Fibroblast of skin of back (primary cell): ENCODE data around the gene SFXN3.

Experiments used
- DNase-seq: peaks from one replicate; pipeline ENCODE4 v3.0.0-alpha.2; 2013

The SFXN3 gene

DNA sequence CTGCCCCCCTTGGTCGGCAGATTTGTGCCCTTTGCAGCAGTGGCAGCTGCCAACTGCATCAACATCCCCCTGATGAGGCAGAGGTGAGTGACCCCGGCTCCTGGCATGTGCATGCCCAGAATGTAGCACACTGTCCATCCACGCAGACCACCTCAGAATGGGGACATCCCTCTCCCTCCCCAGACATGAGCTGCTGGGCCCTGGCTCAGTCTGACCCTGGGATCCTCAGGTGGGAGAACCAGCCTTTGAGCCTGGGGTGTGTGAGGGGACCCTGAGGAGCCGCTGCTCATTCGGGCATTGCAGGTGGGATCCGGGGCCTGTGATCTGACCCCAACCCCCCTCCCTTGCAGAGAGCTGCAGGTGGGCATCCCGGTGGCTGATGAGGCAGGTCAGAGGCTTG is 5.7 kb downstream of the SFXN3 start:
- DNase-seq, result no peak

DNA sequence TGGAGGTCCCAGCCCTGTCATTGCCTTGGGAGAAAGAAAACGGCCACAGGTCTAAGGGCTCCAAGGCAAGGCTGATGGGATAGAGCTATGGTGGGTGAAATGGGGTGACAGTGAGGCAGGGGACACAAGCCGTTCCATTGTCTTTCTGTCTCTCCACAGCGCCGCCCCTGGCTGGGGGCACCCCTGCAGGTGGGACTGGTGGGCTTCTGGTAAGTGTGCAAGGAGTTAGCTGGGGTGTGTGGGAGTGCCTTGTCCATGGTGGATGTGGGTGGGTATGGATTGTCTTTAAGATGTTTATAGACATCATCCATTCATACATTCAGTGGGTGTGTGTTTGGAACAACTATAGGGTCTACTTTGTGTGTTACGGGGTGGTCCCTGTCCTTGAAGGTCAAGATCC is 7.5 kb downstream of the SFXN3 start:
- DNase-seq, result no peak

DNA sequence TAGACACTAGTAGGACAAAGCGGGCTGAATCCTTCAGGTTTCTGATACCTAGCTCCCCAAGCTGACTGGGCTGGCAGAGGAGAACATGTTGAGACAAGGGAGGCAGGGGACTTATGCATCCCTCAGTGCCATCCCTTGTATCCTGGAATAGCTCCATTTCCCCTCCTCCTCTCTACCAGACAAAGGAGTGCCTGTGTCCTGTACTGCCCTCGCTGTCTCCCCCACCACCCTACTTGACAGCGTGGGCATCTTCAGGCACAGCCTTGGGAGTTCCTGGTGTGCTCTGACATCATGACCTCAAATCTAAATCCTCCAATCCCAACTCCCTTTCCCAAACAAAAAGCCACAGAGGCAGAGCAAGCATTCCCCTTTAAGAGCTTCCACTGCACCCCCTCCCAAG is 9.0 kb downstream of the SFXN3 start:
- no peak for DNase-seq

DNA sequence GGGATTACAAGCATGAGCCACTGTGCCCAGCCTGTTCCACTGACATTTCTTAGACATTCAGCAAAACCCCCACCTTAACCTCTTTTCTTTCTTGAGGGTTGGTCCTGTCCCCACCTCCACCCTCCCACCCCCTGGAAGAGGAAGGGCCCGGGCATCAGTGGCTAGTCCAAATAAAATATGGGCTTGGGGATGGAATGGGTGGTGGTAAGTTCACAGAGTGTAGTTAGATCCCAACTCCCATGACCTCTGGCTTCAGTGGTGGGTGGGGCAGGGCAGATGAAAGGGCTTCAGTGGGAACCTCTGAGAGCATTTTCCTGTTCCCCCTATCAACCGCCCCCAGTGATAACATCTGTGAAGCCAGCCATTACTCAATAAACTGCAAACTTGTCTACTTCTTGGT is 9.8 kb downstream of the SFXN3 start:
- DNase-seq, result no peak

DNA sequence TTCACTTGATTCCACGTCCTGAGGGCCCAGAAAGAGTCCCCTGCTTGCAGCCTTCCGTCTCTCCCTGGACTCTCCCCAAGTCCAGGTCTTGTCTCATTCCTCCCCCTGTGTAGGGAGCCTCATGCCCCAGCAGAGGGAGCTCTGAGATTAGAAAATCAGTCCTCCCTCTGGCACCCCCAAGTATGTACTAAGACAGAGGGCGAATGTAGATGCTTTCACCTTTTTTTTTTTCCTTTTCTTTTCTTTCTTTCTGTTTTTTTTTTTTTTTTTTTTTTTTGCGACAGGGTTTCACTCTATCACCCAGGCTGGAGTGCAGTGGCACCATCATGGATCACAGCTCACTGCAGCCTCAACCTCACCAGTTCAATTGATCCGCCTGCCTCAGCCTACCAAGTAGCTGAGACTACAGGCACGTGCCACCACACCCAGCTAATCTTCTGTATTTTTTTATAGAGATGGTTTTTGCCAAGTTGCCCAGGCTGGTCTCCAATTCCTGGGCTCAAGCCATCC is 10.3 kb downstream of the SFXN3 start:
- peak; percentile 83 for DNase-seq

DNA sequence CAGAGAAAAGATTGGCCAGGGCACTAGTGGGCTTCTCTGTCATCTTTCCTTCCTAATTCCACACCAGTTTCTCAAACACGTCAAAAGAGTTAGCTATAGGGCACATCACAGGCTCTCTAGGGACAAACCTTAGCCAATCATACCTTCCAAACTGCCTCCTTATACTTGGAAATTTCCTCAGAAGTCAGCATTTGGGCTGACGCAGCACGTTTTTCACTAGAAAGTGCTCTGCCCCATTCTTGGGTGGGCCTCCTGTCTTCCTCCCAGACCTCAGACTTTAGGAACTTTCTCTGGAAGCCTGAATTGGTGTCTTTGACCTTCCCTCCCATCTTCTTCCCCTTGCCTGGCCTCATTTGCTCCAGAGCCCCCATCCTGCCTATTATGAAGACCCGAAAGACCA is 11.1 kb downstream of the SFXN3 start:
- DNase-seq, result no peak

DNA sequence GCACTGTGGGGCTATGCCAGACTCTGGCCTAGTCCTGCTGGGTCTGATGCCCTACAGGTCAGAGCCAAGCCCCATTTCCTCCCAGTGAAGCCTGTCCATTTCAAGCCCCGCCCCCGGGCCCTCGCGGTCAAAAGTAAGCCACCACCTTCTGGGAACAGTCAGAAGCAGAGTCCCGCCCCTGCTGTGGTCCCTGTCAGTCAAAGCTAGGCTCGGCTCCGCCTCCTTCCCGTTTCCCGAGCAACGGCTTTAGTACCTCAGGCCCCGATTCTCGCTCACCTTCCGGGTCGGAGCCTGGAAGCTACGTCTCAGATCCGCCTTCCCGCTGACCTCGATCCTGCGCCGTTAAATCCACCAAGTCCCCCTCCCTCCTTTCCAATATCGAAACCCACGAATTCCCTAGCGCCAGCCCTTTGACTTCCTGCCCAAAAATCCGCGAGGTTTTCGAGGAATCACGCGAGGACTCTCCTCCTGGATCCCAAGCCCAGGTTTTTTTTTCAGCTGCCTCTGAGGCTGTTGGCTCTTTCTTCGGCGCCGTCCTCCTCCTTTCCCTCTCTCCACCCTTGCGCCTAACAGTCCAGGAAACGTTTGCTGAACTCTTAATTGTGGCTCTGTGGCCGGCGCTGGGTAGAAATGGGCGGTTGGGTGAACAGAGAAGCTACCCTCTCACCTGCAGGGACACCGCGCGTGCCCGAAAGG is 11.8 kb downstream of the SFXN3 start:
- DNase-seq, result peak; percentile 94

DNA sequence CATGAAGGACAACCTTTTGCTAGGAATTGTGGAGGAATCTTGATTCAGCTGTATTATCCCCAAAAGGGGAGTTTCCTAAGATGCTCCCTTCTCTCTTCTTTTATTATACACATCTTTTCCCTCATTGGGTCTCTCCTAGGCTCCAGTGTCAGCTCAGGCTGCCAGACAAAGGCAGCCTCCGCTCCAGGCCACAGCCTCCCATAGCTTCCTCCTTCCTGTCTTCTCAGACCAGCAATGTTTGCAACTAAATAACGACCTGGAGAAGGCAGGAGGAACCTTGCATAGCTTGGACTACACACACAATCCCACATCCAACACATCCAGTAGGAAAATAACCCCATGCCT is 12.3 kb downstream of the SFXN3 start:
- no peak for DNase-seq

DNA sequence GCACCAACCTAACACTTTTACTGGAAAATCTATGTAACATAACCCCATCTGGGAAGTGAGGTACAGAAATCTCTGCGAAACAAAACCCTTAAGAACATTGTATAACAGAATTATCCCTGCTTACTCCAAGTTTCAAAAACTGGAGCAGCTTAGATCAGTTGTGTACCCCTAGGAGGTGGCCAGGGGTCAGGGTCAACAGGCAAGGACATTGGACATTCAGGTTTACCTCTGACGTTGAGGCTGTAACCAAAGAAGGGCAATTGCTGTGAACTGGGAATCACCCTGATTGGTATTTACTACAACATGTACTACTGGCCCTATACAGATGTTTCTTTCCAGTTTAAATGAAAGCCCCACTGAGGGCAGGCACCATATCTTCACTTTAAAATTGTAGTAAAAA is 13.1 kb downstream of the SFXN3 start:
- no peak for DNase-seq

DNA sequence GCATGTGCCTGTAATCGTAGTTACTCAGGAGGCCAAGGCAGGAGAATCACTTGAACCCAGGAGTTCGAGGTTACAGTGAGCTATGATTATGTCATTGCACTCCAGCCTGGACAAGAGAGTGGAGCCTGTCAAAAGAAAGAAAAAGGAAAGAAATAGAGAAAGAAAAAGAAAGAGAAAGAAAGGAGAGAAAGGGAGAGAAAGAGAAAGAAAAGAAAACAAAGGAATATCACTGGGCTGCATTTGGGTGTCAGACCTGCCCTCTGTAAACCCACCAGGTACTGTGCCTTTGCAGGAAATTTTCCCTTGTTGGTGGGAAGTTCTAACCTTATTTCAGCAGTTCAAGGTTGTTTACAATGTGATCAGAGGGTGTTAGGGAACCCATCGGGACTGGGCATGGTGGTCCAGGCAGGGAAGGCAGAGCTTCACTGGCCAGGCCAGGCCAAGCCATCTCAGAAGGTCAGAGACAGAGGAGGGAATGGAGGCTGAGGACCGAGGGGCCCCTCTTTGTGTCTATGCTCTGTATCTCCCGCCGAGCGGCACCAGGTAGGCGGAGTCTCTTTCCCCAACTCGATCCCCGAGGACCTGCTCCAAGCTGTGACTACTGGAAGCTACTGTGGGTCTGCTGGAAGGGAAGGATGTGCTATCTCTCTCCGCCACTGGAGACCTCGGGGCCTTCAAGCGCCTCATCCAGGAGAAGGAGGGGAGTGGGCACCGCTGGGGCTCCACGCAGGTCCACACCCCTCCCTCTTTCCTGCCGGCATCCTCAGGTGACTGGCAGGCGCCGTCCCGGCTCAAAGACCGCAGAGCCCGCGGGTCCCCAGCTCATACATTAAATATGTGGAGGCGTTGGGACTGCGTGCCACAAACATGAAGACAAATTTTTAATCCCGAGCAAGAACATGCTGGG is 15.6 kb downstream of the SFXN3 start:
- DNase-seq, result no peak

DNA sequence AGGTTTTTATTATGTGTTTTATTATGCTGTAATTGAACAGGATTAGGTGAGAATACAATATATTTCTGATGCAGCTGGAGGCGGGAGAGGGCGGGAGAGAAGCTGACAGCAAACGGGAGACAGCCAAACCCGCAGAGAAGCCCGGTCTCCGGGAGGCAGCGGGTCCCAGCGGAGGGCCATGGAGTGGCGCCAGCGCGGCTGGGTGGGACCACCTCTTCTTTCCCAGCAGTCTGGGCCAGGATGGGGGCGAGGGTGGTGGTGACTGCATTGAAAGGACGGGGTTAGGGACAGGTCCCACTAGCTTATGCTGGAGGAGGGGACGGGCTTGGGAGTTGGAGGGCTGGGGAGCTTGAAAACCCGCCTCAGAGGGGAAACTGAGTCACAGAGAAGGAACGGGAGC is 16.2 kb downstream of the SFXN3 start:
- DNase-seq, result no peak

DNA sequence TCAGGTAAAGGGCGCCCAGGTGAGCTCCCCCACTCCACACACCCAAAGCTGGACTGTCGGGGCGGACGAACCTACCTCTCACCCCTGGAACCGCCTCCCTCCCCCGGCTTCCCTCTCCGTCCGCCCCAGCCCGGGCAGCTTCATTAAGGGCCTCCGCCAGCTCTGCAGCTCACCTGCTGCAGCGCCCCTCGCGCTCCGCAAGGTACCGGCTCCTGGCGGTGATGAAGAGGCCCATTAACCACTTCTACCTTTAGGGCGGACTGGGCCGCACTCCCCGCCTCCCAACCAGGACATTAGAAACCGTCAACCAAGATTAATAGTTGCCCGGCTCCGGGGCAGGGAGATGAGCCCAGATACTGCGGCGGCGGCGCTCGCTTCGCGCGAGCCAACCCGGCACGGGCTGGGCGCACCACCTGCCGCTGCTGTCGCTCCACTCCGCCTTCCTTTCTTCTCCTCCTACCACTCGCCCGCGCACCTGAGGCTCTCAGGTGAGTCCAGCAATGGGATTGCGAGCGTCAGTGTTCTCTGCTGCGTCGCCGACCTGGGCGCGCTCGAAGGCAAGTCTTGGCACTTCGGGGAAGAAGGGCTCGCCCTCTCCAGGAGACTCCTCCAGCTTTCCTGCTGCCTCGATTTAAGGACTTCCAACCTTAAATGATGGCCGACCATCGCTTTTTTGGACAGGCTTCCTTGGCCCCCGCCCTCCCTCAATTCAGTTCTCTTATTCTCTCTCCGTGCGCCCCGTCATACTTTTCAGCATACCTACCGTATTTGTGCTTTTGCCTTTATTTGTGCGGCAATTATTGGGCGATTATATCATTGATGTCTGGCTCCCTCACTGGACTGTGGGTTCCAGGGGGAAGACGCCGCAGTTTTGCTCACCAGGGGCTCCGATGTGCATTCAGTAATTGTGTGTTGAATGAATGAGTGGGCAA is 17.2 kb downstream of the SFXN3 start:
- no peak for DNase-seq

DNA sequence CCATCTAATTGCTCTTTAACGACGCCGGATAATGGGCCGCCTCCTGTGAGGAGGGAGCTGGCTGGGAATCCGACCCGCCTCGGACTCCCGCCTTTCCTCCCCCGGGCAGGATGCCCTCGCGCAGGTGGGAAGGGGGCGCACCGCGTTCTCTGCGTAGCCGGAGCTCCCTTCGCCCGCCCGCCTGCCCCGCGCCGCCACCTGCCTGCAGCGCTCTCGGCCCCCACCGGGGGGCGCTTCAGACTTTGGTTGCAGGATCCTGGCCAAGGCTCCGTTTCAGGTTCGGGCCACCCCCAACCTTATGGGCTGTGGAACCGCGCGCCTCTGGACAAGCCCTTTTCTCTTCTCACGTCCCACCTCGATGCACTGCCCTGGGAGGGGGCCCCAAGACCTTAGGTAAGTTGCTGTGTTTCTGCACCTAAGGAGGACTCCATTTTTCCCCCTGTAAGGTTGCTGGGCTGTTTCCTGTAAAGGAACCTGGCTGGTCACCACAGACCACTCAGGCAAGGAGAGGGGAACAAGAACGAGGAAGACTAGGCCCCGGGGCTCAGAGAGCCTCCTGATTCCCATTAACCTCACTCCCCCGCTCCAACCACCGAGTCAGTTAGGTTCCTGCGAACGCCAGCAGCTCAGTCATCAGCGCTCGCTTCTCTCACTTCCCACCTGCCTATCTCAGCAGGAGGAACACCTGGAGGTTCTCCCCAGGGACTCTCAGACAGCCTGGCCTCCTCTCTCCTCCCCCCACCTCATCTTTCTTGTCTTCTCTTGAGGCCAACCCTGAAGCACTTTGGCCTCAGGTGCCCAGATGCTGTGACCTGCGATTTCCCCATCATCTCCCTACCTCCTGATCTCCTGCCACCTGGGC is 19.4 kb downstream of the SFXN3 start:
- DNase-seq, result peak; percentile 47

DNA sequence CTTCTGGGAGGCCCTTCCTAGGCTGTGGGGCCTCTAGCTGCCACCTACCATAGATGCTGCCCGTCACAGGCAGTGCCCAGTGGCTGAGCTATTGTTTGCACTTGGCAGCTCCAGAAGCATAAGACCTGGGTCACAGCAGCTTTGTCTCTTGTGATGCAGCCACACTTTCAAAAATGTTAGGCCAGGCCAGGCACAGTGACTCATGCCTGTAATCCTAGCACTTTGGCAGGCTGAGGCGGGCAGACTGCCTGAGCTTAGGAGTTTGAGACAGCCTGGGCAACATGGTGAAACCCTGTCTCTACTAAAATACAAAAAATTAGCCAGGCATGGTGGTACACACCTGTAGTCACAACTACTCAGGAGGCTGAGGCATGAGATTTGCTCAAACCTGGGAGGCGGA is 21.3 kb downstream of the SFXN3 start:
- DNase-seq, result peak; percentile 71

DNA sequence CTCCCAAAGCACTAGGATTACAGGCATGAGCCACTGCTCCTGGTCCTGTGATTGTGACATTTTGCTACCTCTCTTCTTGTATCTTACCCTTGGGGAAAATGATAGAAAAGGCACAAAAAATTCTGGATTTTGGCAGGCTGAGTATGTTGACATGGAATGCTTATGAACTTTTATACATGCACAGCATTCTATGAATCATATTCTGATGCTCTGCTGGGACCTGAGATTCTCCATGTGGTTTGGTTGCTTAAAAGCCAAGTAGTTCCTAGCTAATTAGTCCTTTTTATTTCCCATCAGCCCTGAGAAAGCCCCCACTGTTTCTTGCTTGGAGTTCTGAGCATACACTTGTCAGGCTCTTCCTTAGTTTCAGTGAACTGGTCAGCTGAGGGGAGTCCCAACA is 22.5 kb downstream of the SFXN3 start:
- peak; percentile 48 for DNase-seq

DNA sequence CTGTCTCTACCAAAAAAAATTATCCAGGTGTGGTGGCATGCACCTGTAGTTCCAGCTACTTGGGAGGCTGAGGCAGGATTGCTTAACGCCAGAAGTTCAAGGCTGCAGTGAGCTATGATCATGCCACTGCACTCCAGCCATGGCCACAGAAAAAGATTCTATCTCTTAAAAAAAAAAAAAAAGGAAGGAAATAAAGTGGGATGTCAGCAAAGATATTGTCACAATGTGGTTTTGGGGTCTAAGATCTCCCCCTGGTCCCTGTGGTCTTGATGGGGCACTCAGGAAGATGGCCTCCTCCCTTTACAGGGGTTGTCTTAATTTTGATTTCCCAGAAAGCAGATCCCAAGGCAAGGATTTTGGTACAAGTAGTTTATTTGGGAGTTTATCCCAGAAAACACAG is 23.3 kb downstream of the SFXN3 start:
- no peak for DNase-seq

DNA sequence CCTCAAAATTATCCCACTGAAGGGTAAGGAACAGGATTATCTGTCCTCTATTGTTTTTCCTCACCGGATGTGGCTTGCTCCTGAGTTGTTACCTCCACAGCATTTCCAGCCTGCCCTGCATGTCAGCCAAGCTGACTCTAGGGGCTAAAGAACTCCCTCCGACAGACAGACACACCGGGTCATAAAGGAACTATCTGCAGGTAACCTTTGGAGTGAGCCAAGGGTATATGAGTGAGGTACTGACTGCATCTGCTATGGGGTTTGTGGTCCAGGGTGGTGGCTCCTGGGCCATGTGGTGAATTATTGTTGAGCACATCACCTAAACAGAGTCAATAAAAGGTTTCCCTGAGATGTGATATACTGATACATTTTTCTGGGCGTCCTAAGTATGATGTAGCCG is 23.8 kb downstream of the SFXN3 start:
- DNase-seq, result no peak

DNA sequence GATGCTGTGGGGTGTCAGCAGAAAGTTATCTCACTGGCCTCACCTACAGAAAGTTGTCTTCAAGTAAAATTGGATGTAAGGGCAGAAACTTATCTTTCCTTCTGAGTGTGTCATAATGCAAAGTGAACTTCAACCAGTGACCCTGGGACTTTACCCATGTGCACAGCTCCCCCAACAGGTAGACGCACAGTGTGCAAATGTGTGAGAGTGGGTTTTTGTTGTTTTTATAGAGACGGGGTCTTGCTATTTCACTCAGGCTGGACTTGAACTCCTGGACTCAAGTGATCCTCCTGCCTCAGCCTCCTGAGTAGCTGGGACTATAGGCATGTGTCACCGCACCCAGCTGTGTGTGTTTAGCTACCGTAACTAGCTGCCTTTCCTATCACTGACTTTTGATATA is 24.4 kb downstream of the SFXN3 start:
- no peak for DNase-seq

DNA sequence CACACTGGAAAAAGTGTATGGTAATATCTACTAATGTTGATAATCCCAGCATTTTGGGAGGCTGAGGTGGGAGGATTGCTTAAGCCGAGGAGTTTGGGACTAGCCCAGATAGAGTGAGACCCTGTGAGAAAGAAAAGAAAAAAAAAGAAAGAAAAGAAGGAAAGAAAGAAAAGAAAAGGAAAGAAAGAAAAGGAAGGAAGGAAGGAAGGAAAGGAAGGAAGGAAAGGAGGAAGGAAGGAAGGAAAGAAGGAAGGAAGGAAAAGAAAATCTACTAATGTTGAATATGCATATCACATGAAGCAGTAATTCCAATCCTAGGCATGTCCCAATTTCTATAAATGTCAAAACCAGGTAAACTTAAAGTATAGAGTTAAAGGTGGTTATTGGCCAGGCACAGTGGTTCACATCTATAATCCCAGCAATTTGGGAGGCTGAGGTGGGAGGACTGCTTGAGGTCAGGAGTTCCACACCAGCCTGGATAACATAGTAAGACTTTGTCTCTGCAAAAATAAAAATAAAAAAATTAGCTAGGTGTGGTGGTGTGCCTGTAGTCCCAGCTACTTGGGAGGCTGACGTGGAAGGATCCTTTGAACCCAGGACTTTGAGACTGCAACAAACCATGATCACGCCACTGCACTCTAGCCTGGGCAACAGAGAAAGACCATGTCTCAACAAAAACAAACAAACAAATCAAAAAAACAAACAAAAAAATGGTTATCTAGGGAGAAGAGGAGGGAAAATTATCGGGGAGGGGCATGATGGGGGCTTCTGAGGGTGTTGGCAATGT is 25.5 kb downstream of the SFXN3 start:
- DNase-seq, result no peak

DNA sequence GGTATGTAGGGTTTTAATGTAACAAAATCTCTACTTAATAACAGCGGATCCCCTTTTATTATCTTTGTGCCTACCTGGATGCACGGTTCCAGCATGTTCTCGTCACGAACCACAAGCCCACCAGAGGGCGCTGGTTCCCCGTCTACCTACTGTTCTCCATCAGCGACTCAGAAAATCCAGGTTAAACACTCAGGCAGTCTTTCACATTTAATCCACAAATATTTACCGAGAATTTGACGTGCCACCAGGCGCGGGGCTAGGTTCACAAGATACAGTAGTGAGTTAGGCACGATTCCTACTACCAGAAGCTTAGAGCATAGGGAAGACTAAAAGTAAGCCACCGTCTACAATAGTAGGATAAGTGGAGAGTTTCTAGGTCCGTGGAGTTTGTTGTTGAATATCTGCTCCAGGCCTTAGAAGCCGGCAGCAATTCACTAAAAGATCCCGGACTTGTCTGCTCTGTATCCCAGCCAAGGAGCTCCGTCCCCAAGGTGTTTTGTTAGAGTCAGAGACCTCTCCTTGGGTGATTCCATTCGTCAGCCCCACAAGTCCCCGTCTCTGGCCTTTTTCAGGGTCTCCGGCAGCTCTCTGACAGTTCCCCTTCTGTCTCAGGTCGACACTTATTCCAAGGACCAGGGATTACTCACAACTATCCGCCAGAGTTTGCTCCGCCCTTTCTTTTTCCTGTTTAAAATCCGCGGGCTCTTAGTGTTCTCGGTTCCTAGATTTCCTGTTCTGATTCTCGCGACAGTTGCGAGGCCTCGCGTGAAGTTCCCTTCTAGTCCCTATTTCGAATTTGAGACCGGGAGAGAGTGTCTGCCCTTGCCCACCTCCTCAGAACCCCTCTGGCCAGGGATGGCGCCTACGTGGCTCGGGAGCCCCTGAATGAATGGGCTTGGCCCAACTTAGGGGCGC is 29.3 kb downstream of the SFXN3 start:
- DNase-seq, result peak; percentile 97
